H9 (cell line): ENCODE data around the gene SMIM22. TPM values are rescaled to one million over a fixed set of nuclear protein-coding genes. Genes with fewer than 3 reads are reported as not detected.

Source experiments
- DNase-seq: peaks from one replicate; pipeline ENCODE4 v3.0.0-alpha.2; 2017
- H2AFZ ChIP-seq: one replicate; pipeline ENCODE4 v1.6.1; 2013; ENCODE audit warnings: mild to moderate bottlenecking, low read length, control low read depth, moderate library complexity
- H2AK5ac ChIP-seq: 2 replicates; pipeline ENCODE4 v1.6.1; 2013; ENCODE audit warnings: low read length, control low read depth, mixed read lengths; ENCODE audit not compliant: insufficient read length
- H2BK120ac ChIP-seq: one replicate; pipeline ENCODE4 v1.6.1; 2013; ENCODE audit warnings: low read depth, mild to moderate bottlenecking, low read length, control low read depth, inconsistent platforms; ENCODE audit not compliant: poor library complexity, severe bottlenecking
- H2BK12ac ChIP-seq: 2 replicates; pipeline ENCODE4 v1.6.1; 2013; ENCODE audit warnings: low read length, control low read depth, mixed read lengths, low read depth; ENCODE audit not compliant: insufficient read length
- H2BK15ac ChIP-seq: 2 replicates; pipeline ENCODE4 v1.6.1; 2013; ENCODE audit warnings: low read depth, low read length, control low read depth
- H2BK20ac ChIP-seq: one replicate; pipeline ENCODE4 v1.6.1; 2013; ENCODE audit warnings: low read depth, mild to moderate bottlenecking, low read length, control low read depth, inconsistent platforms; ENCODE audit not compliant: poor library complexity, severe bottlenecking
- H2BK5ac ChIP-seq: 2 replicates; pipeline ENCODE4 v1.6.1; 2013; ENCODE audit warnings: low read length, control low read depth, mixed read lengths; ENCODE audit not compliant: insufficient read length
- H3K14ac ChIP-seq: 2 replicates; pipeline ENCODE4 v1.6.1; 2013; ENCODE audit warnings: low read length, control low read depth; ENCODE audit not compliant: insufficient read depth
- H3K18ac ChIP-seq: 2 replicates; pipeline ENCODE4 v1.6.1; 2013; ENCODE audit warnings: low read depth, mild to moderate bottlenecking, mixed read lengths, low read length, control low read depth; ENCODE audit not compliant: insufficient read length
- H3K23ac ChIP-seq: 2 replicates; pipeline ENCODE4 v1.6.1; 2013; ENCODE audit warnings: low read length, control low read depth, mixed read lengths, low read depth; ENCODE audit not compliant: insufficient read length
- H3K23me2 ChIP-seq: 2 replicates; pipeline ENCODE4 v1.6.1; 2013; ENCODE audit warnings: low read depth, mild to moderate bottlenecking, mixed read lengths, low read length, control low read depth; ENCODE audit not compliant: insufficient read length, poor library complexity, severe bottlenecking
- H3K27ac ChIP-seq: 2 replicates; pipeline ENCODE4 v1.5.1; 2013; ENCODE audit warnings: low read length, control low read depth, mixed read lengths, low read depth; ENCODE audit not compliant: insufficient read length
- H3K27me3 ChIP-seq: 2 replicates; pipeline ENCODE4 v1.6.1; 2013; ENCODE audit warnings: low read length, control low read depth, inconsistent platforms; ENCODE audit not compliant: insufficient read depth
- H3K4ac ChIP-seq: 2 replicates; pipeline ENCODE4 v1.6.1; 2013; ENCODE audit warnings: low read depth, mild to moderate bottlenecking, control low read depth, inconsistent platforms, low read length, moderate library complexity
- H3K4me1 ChIP-seq: 2 replicates; pipeline ENCODE4 v1.6.1; 2013; ENCODE audit warnings: low read length, control low read depth, inconsistent platforms; ENCODE audit not compliant: insufficient read depth
- H3K4me2 ChIP-seq: 2 replicates; pipeline ENCODE4 v1.6.1; 2013; ENCODE audit warnings: low read length, control low read depth, mixed read lengths; ENCODE audit not compliant: insufficient read length, insufficient read depth
- H3K56ac ChIP-seq: 2 replicates; pipeline ENCODE4 v1.6.1; 2013; ENCODE audit warnings: low read depth, mild to moderate bottlenecking, mixed read lengths, low read length, control low read depth; ENCODE audit not compliant: insufficient read length
- H3K79me1 ChIP-seq: 2 replicates; pipeline ENCODE4 v1.6.1; 2013; ENCODE audit warnings: low read depth, mild to moderate bottlenecking, moderate library complexity, low read length, control low read depth, inconsistent platforms; ENCODE audit not compliant: insufficient read depth, poor library complexity, severe bottlenecking
- H3K79me2 ChIP-seq: 2 replicates; pipeline ENCODE4 v1.6.1; 2013; ENCODE audit warnings: low read length, control low read depth, inconsistent platforms; ENCODE audit not compliant: insufficient read depth
- H3K9ac ChIP-seq: 2 replicates; pipeline ENCODE4 v1.6.1; 2013; ENCODE audit warnings: low read length, control low read depth, mixed read lengths; ENCODE audit not compliant: insufficient read length; ENCODE audit errors: extremely low read depth
- H3K9me3 ChIP-seq: one replicate; pipeline ENCODE4 v1.6.1; 2013; ENCODE audit warnings: low read depth, low read length, inconsistent platforms; ENCODE audit not compliant: control insufficient read depth
- H3T11ph ChIP-seq: one replicate; pipeline ENCODE4 v1.6.1; 2013; ENCODE audit warnings: mild to moderate bottlenecking, low read length, control low read depth, inconsistent platforms
- H4K20me1 ChIP-seq: one replicate; pipeline ENCODE4 v1.6.1; 2013; ENCODE audit not compliant: control insufficient read depth, insufficient read length, insufficient read depth
- H4K5ac ChIP-seq: 2 replicates; pipeline ENCODE4 v1.6.1; 2013; ENCODE audit warnings: low read depth, mild to moderate bottlenecking, mixed read lengths, low read length, control low read depth; ENCODE audit not compliant: insufficient read length
- H4K8ac ChIP-seq: replicated peaks from 2 replicates; pipeline ENCODE4 v1.6.1; 2013; ENCODE audit warnings: low read length, control low read depth, mixed read lengths, low read depth; ENCODE audit not compliant: insufficient read length
- H4K91ac ChIP-seq: 2 replicates; pipeline ENCODE4 v1.6.1; 2013; ENCODE audit warnings: low read depth, mild to moderate bottlenecking, moderate library complexity, mixed read lengths, low read length, control low read depth; ENCODE audit not compliant: insufficient read length
- H3K27ac Mint-ChIP-seq, 3 experiments: 2 replicates in 2 of 3; 3 replicates in 1 of 3; pipeline ENCODE4 v1.8.0; 2020 to 2021; ENCODE audit warnings: mixed read lengths in 3 of 3, mild to moderate bottlenecking in 1 of 3, moderate library complexity in 1 of 3
- H3K27me3 Mint-ChIP-seq: 2 replicates; pipeline ENCODE4 v1.8.0; 2021; ENCODE audit warnings: low read depth, mild to moderate bottlenecking, moderate library complexity, mixed read lengths
- H3K36me3 Mint-ChIP-seq, 3 experiments: 2 replicates in 2 of 3; 3 replicates in 1 of 3; pipeline ENCODE4 v1.8.0; 2020 to 2021; ENCODE audit warnings: low read depth in 3 of 3, mixed read lengths in 3 of 3; ENCODE audit not compliant: insufficient read depth in 1 of 3
- H3K4me1 Mint-ChIP-seq, 2 experiments: 2 replicates each; pipeline ENCODE4 v1.8.0; 2020; ENCODE audit warnings: mixed read lengths in 2 of 2
- H3K4me3 Mint-ChIP-seq, 2 experiments: 2 replicates in 1 of 2; 3 replicates in 1 of 2; pipeline ENCODE4 v1.8.0; 2020 to 2021; ENCODE audit warnings: mild to moderate bottlenecking in 2 of 2, mixed read lengths in 2 of 2, moderate library complexity in 1 of 2
- H3K9me3 Mint-ChIP-seq, 2 experiments: 2 replicates in 1 of 2; 3 replicates in 1 of 2; pipeline ENCODE4 v1.8.0; 2020; ENCODE audit warnings: mild to moderate bottlenecking in 2 of 2, mixed read lengths in 2 of 2, moderate library complexity in 1 of 2
- CTCF ChIP-seq: fragments of 200-600 bp; sonication (generic); conservative IDR thresholded peaks from 3 replicates; pipeline ENCODE4 v1.8.0; 2021; ENCODE audit warnings: antibody characterized with exemption, mild to moderate bottlenecking
- WGBS: extraction: QIAGEN DNeasy Blood & Tissue Kit; methylation state at CpG from one replicate; pipeline ENCODE4 v1.1.7; 2013; ENCODE audit warnings: missing lambda C conversion rate, low lambda C conversion rate, mixed read lengths; ENCODE audit not compliant: insufficient read length; ENCODE audit errors: extremely low coverage; 5-methylcytosine and 5-hydroxymethylcytosine counted together
- total RNA-seq: library from RNA; stranded (reverse); gene quantifications from 2 replicates; pipeline ENCODE4 v1.2.1, GENCODE V29; 2021

Gene SMIM22
- total RNA-seq, 1 experiment from 2014 or later = not detected

GRCh38 chr16:4803898-4804762 lies 9.0 kb downstream of the SMIM22 start:
- no peak overlapping the region for H3K4me2 ChIP-seq
- no peak overlapping the region for H3K4ac ChIP-seq
- peaks cover 7% of the 10 kb centered on the region for H3K23me2 ChIP-seq
- no peaks in the 10 kb centered on the region for H3K9me3 ChIP-seq
- Mint-ChIP-seq H3K27ac (peak overlapping the region; percentile 70 to 96 (median 76); a peak in 4 of 7 replicates), H3K9me3 (no peaks in the 10 kb centered on the region), H3K27me3 (no peaks in the 10 kb centered on the region; the same call in 1 of the 2 replicates), H3K36me3 (peaks cover 19 to 44% (median 43%) of the 10 kb centered on the region in 3 experiments; a peak in 6 of 7 replicates), H3K4me3 (peak overlapping the region; percentile 76 to 84; a peak in 3 of 5 replicates), H3K4me1 (peaks cover 17 to 31% of the 10 kb centered on the region in 2 experiments)
- no peaks in the 10 kb centered on the region for H3K79me2 ChIP-seq
- peak overlapping the region; percentile 82 for H3K18ac ChIP-seq
- H3K4me1 ChIP-seq = no peaks in the 10 kb centered on the region
- no peak overlapping the region for H2AK5ac ChIP-seq
- no peak overlapping the region for H3K14ac ChIP-seq
- no peaks in the 10 kb centered on the region for H3K27me3 ChIP-seq
- H3K23ac ChIP-seq = no peak overlapping the region
- TF ChIP-seq CTCF = no peak
- H2BK12ac ChIP-seq = no peak overlapping the region
- no peak overlapping the region for H2BK20ac ChIP-seq
- DNase-seq = no peak
- H2BK15ac ChIP-seq = no peak overlapping the region; the same call in 1 of the 2 replicates
- no peak overlapping the region for H2AFZ ChIP-seq
- no peak overlapping the region for H3T11ph ChIP-seq
- H2BK120ac ChIP-seq = no peak overlapping the region
- WGBS = no CpG with 5 or more reads among the region's 26 CpGs
- no peak overlapping the region for H2BK5ac ChIP-seq
- no peak overlapping the region for H3K27ac ChIP-seq
- H3K56ac ChIP-seq = no peak overlapping the region
- H4K91ac ChIP-seq = no peak overlapping the region
- H3K79me1 ChIP-seq = no peaks in the 10 kb centered on the region
- no peak overlapping the region for H4K8ac ChIP-seq
- no peaks in the 10 kb centered on the region for H4K20me1 ChIP-seq
- no peak overlapping the region for H4K5ac ChIP-seq
- no peak overlapping the region for H3K9ac ChIP-seq
